Measurements from ENCODE around the gene RPL11.
"Not testable (repeated sequence)": the region's sequence is repeated elsewhere in the genome, so short reads cannot be mapped to it uniquely, and the experiment has no call there.

The RPL11 gene

DNA sequence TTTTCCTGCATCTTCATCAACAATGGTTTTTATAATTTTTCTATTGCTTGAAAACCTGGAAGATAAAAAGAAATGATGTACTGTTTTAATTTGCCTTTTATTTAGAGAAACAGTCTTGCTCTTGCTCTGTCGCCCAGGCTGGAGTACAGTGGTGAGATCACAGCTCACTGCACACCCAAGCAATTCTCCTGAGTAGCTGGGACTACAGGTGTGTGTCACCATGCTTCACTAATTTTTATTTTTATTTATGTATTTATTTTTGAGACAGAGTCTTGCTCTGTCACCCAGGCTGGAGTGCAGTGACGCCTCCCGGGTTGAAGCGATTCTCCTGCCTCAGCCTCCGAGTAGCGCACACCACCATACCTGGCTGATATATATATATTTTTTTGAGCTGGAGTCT is 43.0 kb upstream of the RPL11 start:
- TF ChIP-seq PPARA (CRISPR knock-in tag; IDR thresholded peaks at IDR 0.05; ENCODE audit: borderline replicate concordance): no peak
- TF ChIP-seq ZFP30 (CRISPR knock-in tag; IDR thresholded peaks at IDR 0.05): no peak
- TF ChIP-seq ZNF8 (CRISPR knock-in tag; IDR thresholded peaks at IDR 0.05): no peak
- TF ChIP-seq ZC3H10 (CRISPR knock-in tag; IDR thresholded peaks at IDR 0.05): no peak
- no peak for TF ChIP-seq BACH2 (CRISPR knock-in tag; IDR thresholded peaks at IDR 0.05; ENCODE audit: borderline replicate concordance)
- TF ChIP-seq GLIS3 (CRISPR knock-in tag; IDR thresholded peaks at IDR 0.05): no peak
- TF ChIP-seq, protein P1, sequence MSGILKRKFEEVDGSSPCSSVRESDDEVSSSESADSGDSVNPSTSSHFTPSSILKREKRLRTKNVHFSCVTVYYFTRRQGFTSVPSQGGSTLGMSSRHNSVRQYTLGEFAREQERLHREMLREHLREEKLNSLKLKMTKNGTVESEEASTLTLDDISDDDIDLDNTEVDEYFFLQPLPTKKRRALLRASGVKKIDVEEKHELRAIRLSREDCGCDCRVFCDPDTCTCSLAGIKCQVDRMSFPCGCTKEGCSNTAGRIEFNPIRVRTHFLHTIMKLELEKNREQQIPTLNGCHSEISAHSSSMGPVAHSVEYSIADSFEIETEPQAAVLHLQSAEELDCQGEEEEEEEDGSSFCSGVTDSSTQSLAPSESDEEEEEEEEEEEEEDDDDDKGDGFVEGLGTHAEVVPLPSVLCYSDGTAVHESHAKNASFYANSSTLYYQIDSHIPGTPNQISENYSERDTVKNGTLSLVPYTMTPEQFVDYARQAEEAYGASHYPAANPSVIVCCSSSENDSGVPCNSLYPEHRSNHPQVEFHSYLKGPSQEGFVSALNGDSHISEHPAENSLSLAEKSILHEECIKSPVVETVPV (CRISPR knock-in tag; IDR thresholded peaks at IDR 0.05): no peak
- TF ChIP-seq OSR1 (CRISPR knock-in tag; IDR thresholded peaks at IDR 0.05): no peak
- no peak for TF ChIP-seq TCF4 (CRISPR knock-in tag; IDR thresholded peaks at IDR 0.05; ENCODE audit: borderline replicate concordance)
- no peak for TF ChIP-seq SNAI2 (CRISPR knock-in tag; IDR thresholded peaks at IDR 0.05)
- TF ChIP-seq, protein P2, sequence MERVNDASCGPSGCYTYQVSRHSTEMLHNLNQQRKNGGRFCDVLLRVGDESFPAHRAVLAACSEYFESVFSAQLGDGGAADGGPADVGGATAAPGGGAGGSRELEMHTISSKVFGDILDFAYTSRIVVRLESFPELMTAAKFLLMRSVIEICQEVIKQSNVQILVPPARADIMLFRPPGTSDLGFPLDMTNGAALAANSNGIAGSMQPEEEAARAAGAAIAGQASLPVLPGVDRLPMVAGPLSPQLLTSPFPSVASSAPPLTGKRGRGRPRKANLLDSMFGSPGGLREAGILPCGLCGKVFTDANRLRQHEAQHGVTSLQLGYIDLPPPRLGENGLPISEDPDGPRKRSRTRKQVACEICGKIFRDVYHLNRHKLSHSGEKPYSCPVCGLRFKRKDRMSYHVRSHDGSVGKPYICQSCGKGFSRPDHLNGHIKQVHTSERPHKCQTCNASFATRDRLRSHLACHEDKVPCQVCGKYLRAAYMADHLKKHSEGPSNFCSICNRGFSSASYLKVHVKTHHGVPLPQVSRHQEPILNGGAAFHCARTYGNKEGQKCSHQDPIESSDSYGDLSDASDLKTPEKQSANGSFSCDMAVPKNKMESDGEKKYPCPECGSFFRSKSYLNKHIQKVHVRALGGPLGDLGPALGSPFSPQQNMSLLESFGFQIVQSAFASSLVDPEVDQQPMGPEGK (CRISPR knock-in tag; IDR thresholded peaks at IDR 0.05; ENCODE audit: borderline replicate concordance): no peak
- no peak for TF ChIP-seq CSDC2 (CRISPR knock-in tag; IDR thresholded peaks at IDR 0.05)
- TF ChIP-seq TSHZ2 (CRISPR knock-in tag; IDR thresholded peaks at IDR 0.05): no peak
- TF ChIP-seq ISL1 (CRISPR knock-in tag; IDR thresholded peaks at IDR 0.05): no peak
- no peak for TF ChIP-seq ZNF565 (CRISPR knock-in tag; conservative IDR thresholded peaks at IDR 0.05; ENCODE audit: low read depth)
- TF ChIP-seq, protein P3, sequence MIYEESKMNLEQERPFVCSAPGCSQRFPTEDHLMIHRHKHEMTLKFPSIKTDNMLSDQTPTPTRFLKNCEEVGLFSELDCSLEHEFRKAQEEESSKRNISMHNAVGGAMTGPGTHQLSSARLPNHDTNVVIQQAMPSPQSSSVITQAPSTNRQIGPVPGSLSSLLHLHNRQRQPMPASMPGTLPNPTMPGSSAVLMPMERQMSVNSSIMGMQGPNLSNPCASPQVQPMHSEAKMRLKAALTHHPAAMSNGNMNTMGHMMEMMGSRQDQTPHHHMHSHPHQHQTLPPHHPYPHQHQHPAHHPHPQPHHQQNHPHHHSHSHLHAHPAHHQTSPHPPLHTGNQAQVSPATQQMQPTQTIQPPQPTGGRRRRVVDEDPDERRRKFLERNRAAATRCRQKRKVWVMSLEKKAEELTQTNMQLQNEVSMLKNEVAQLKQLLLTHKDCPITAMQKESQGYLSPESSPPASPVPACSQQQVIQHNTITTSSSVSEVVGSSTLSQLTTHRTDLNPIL (CRISPR knock-in tag; IDR thresholded peaks at IDR 0.05; ENCODE audit: low read depth): no peak
- ATAC-seq: no peak

DNA sequence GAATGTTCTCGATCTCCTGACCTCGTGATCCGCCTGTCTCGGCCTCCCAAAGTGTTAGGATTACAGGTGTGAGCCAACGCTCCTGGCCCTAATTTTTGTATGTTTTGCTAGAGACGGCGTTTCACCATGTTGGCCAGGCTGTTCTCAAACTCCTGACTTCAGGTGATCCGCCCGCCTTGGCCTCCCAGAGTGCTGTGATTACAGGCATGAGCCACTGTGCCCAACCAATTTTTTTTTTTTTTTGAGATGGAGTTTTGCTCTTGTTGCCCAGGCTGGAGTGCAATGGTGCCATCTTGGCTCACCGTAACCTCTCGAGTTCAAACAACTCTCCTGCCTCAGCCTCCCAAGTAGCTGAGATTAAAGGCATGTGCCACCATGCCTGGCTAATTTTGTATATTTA is 42.4 kb upstream of the RPL11 start:
- ATAC-seq: not testable (repeated sequence)

GRCh38 chr1:23650344-23650990 is 41.1 kb upstream of the RPL11 start:
- ATAC-seq: no peak
- TF ChIP-seq ZC3H10 (CRISPR knock-in tag; IDR thresholded peaks at IDR 0.05): no peak
- no peak for TF ChIP-seq SNAI2 (CRISPR knock-in tag; IDR thresholded peaks at IDR 0.05)
- TF ChIP-seq ZNF8 (CRISPR knock-in tag; IDR thresholded peaks at IDR 0.05): no peak
- TF ChIP-seq TSHZ2 (CRISPR knock-in tag; IDR thresholded peaks at IDR 0.05): no peak
- TF ChIP-seq ZFP3 (CRISPR knock-in tag; IDR thresholded peaks at IDR 0.05): no peak
- no peak for TF ChIP-seq TCF4 (CRISPR knock-in tag; IDR thresholded peaks at IDR 0.05; ENCODE audit: borderline replicate concordance)
- no peak for TF ChIP-seq TOX (CRISPR knock-in tag; IDR thresholded peaks at IDR 0.05; ENCODE audit: borderline replicate concordance)
- no peak for TF ChIP-seq GLIS3 (CRISPR knock-in tag; IDR thresholded peaks at IDR 0.05)
- TF ChIP-seq POU6F1 (CRISPR knock-in tag; IDR thresholded peaks at IDR 0.05; ENCODE audit: borderline replicate concordance, low read depth): no peak
- no peak for TF ChIP-seq CSDC2 (CRISPR knock-in tag; IDR thresholded peaks at IDR 0.05)
- TF ChIP-seq ZFP30 (CRISPR knock-in tag; IDR thresholded peaks at IDR 0.05): no peak
- TF ChIP-seq ISL1 (CRISPR knock-in tag; IDR thresholded peaks at IDR 0.05): no peak
- TF ChIP-seq ESRRG (CRISPR knock-in tag; IDR thresholded peaks at IDR 0.05): no peak
- TF ChIP-seq, protein P3 (CRISPR knock-in tag; IDR thresholded peaks at IDR 0.05; ENCODE audit: low read depth): no peak
